ENCODE data around the gene CBL.

CBL gene

GRCh38 chr11:119343726-119344125 is 137.6 kb downstream of the CBL start:
- TF ChIP-seq EZH2 (IDR thresholded peaks at IDR 0.05; ENCODE audit: borderline replicate concordance, low read depth, low read length, severe bottlenecking) = no peak
- TF ChIP-seq CTCF (IDR thresholded peaks at IDR 0.05; ENCODE audit: borderline replicate concordance, extremely low read depth, low read length, poor library complexity, severe bottlenecking) = no peak
- no peak for DNase-seq
- Histone ChIP-seq H3K4me1 (ENCODE audit: insufficient read depth, low read length) (no peaks in the 10 kb centered on the region), H4K20me1 (ENCODE audit: insufficient read depth, low read length) (peaks cover 4% of the 10 kb centered on the region; the same call in 1 of the 2 replicates), H3K4me3 (ENCODE audit: low read depth in 1 of 2, low read length in 2 of 2) (no peak overlapping the region), H3K79me2 (ENCODE audit: insufficient read depth, low read length) (no peaks in the 10 kb centered on the region), H3K9me3 (ENCODE audit: insufficient read depth, low read length, severe bottlenecking) (no peaks in the 10 kb centered on the region), H2AFZ (ENCODE audit: low read depth, low read length) (no peak overlapping the region), H3K36me3 (ENCODE audit: insufficient read depth, low read length) (0 out of 2 replicates have a peak, but pooled peaks cover 4% of the 10 kb centered on the region), H3K27ac (ENCODE audit: low read length) (no peak overlapping the region), H3K9ac (ENCODE audit: low read depth, low read length) (no peak overlapping the region), H3K27me3 (ENCODE audit: insufficient read depth, low read length, poor library complexity) (no peaks in the 10 kb centered on the region), H3K4me2 (ENCODE audit: insufficient read depth, low read length) (no peak overlapping the region)
- no peak for ATAC-seq (ENCODE audit: insufficient read depth, low read depth)

- no peaks in the 10 kb centered on the region for H3K4me1 ChIP-seq (ENCODE audit: insufficient read depth, low read length)
- no peak overlapping the region for H3K27ac ChIP-seq (ENCODE audit: low read length)
- ATAC-seq (ENCODE audit: insufficient read depth, low read depth) = no peak
- H3K4me2 ChIP-seq (ENCODE audit: insufficient read depth, low read length) = no peak overlapping the region
- peaks cover 4% of the 10 kb centered on the region; the same call in 1 of the 2 replicates for H4K20me1 ChIP-seq (ENCODE audit: insufficient read depth, low read length)
- H2AFZ ChIP-seq (ENCODE audit: low read depth, low read length) = no peak overlapping the region
- H3K9ac ChIP-seq (ENCODE audit: low read depth, low read length) = no peak overlapping the region
- no peaks in the 10 kb centered on the region for H3K9me3 ChIP-seq (ENCODE audit: insufficient read depth, low read length, severe bottlenecking)
- no peaks in the 10 kb centered on the region for H3K79me2 ChIP-seq (ENCODE audit: insufficient read depth, low read length)
- H3K36me3 ChIP-seq (ENCODE audit: insufficient read depth, low read length) = no peaks in the 10 kb centered on the region
- TF ChIP-seq CTCF (IDR thresholded peaks at IDR 0.05; ENCODE audit: borderline replicate concordance, extremely low read depth, low read length, poor library complexity, severe bottlenecking) = no peak
- no peak for TF ChIP-seq EZH2 (IDR thresholded peaks at IDR 0.05; ENCODE audit: borderline replicate concordance, low read depth, low read length, severe bottlenecking)
- no peaks in the 10 kb centered on the region for H3K27me3 ChIP-seq (ENCODE audit: insufficient read depth, low read length, poor library complexity)
- no peak for DNase-seq
- H3K4me3 ChIP-seq (ENCODE audit: low read depth in 1 of 2, low read length in 2 of 2) = no peak overlapping the region
Measured at GRCh38 chr11:119344291-119345010, 138.3 kb downstream of the CBL start.

GRCh38 chr11:119345685-119346084 is 139.5 kb downstream of the CBL start:
- Histone ChIP-seq H3K79me2 (ENCODE audit: insufficient read depth, low read length) (no peaks in the 10 kb centered on the region), H3K4me2 (ENCODE audit: insufficient read depth, low read length) (no peak overlapping the region), H3K27me3 (ENCODE audit: insufficient read depth, low read length, poor library complexity) (no peaks in the 10 kb centered on the region), H3K27ac (ENCODE audit: low read length) (no peak overlapping the region), H3K4me3 (ENCODE audit: low read depth in 1 of 2, low read length in 2 of 2) (no peak overlapping the region), H3K4me1 (ENCODE audit: insufficient read depth, low read length) (no peaks in the 10 kb centered on the region), H2AFZ (ENCODE audit: low read depth, low read length) (no peak overlapping the region), H4K20me1 (ENCODE audit: insufficient read depth, low read length) (0 out of 2 replicates have a peak, but pooled peaks cover 4% of the 10 kb centered on the region), H3K9me3 (ENCODE audit: insufficient read depth, low read length, severe bottlenecking) (no peaks in the 10 kb centered on the region), H3K9ac (ENCODE audit: low read depth, low read length) (no peak overlapping the region), H3K36me3 (ENCODE audit: insufficient read depth, low read length) (no peaks in the 10 kb centered on the region)
- DNase-seq (no peak), ATAC-seq (ENCODE audit: insufficient read depth, low read depth) (no peak)
- no peak for TF ChIP-seq CTCF (IDR thresholded peaks at IDR 0.05; ENCODE audit: borderline replicate concordance, extremely low read depth, low read length, poor library complexity, severe bottlenecking)
- no peak for TF ChIP-seq EZH2 (IDR thresholded peaks at IDR 0.05; ENCODE audit: borderline replicate concordance, low read depth, low read length, severe bottlenecking)
